Psoas muscle (tissue), 8 donors: ENCODE measurements around the gene ENPP6. TPM values are rescaled to one million over a fixed set of nuclear protein-coding genes. Genes with fewer than 3 reads are reported as not detected.

Experiments
- ATAC-seq, 4 donors: fragments of 200-7000 bp; cut with Tn5 transposase; one replicate each; pipeline ENCODE4 v1.9.1; 2020; ENCODE audit warnings: moderate library complexity in 3 of 4, mild to moderate bottlenecking in 2 of 4
- DNase-seq, 2 donors: peaks; one replicate each; pipeline ENCODE4 v3.0.0-alpha.2; 2020
- H3K27ac ChIP-seq: fragments of 200-600 bp; one replicate; pipeline ENCODE4 v1.8.0; 2022
- H3K27me3 ChIP-seq, 3 donors: fragments of 200-600 bp in 1 of 3; one replicate each; pipeline versions ENCODE4 v1.6.1 to v1.8.0; 2013 to 2022; ENCODE audit warnings: low read length in 2 of 3, mild to moderate bottlenecking in 2 of 3, moderate library complexity in 1 of 3; ENCODE audit not compliant: insufficient read depth in 3 of 3
- H3K36me3 ChIP-seq, 2 donors: fragments of 200-600 bp in 1 of 2; one replicate each; pipeline versions ENCODE4 v1.6.1 to v1.8.0; 2013 to 2022; ENCODE audit warnings: low read depth in 1 of 2, mild to moderate bottlenecking in 1 of 2, moderate library complexity in 1 of 2; ENCODE audit not compliant: insufficient read depth in 1 of 2
- H3K4me1 ChIP-seq: fragments of 200-600 bp; one replicate; pipeline ENCODE4 v1.8.0; 2022
- H3K4me3 ChIP-seq: fragments of 200-600 bp; one replicate; pipeline ENCODE4 v1.8.0; 2022; ENCODE audit warnings: mild to moderate bottlenecking
- H3K9me3 ChIP-seq: fragments of 200-600 bp; one replicate; pipeline ENCODE4 v1.8.0; 2022
- CTCF ChIP-seq: fragments of 200-600 bp; IDR thresholded peaks from one replicate; pipeline ENCODE4 v1.8.0; 2022; ENCODE audit warnings: antibody characterized with exemption
- WGBS, 3 donors: extraction: QIAGEN DNeasy Blood & Tissue Kit; methylation state at CpG; one replicate each; pipeline versions ENCODE4 v1.1.6 to v1.1.7; 2013; 5-methylcytosine and 5-hydroxymethylcytosine counted together
- intact Hi-C, 2 donors: fragments of 100-400 bp; cut with DNase I; formaldehyde crosslinking; loops; one replicate each; pipeline versions ENCODE4 v1.11.0 to v1.14.2; 2022
- polyA plus RNA-seq, 3 donors: library from polyadenylated mRNA; stranded (reverse); fragments of 200-250 nt; gene quantifications; one replicate each; pipeline ENCODE4 v1.2.3, GENCODE V29; 2013
- total RNA-seq, 4 donors: library from RNA; stranded (reverse); fragmentation: NEBNext Ultra II Directional in 2 of 4; extraction: Animal tissue kit (Norgen Biotek cat#: 25700) in 2 of 4; gene quantifications; one replicate each; pipeline versions ENCODE4 v1.2.1 to v1.2.4, GENCODE V29; 2021 to 2023
- donor health status: healthy with polysubstance abuse.
- donor health status: DM: no; HTN: no; CAD: no; lungs with moderate emphysema.
- donor health status: Bipolar disorder and iron deficiency.
- donor health status: healthy.
- donor health status: DM: yes; HTN: yes; CAD: no.
- donor health status: DM: no; HTN: no; CAD: no.
- donor health status: DM: no; HTN: no; CAD: no.
- donor health status: DM: yes; HTN: yes; CAD: no.

ENPP6 gene
- total and polyA plus RNA-seq, 7 donors = 0.05 to 0.79 (median 0.11) TPM; not detected in 1

GRCh38 chr4:184062769-184063168 is 154.9 kb downstream of the ENPP6 start:
- no peak overlapping the region for H3K4me3 ChIP-seq
- no peaks in the 10 kb centered on the region for H3K36me3 ChIP-seq
- peaks cover 0 to 4% (median 0%) of the 10 kb centered on the region in 3 donors for H3K27me3 ChIP-seq
- intact Hi-C loops = no loop called here
- no peaks in the 10 kb centered on the region for H3K4me1 ChIP-seq
- no peak for DNase-seq
- H3K27ac ChIP-seq = no peak overlapping the region
- TF ChIP-seq CTCF = no peak
- H3K9me3 ChIP-seq = no peaks in the 10 kb centered on the region
- no peak for ATAC-seq
- 67 to 77% (median 77%) methylated on average over 7 of the region's 7 CpGs for WGBS, 3 donors

- H3K4me3 ChIP-seq = no peak overlapping the region
- no peak for ATAC-seq
- H3K27ac ChIP-seq = no peak overlapping the region
- H3K27me3 ChIP-seq = peaks cover 0 to 4% (median 0%) of the 10 kb centered on the region in 3 donors
- no peaks in the 10 kb centered on the region for H3K9me3 ChIP-seq
- WGBS, 3 donors = 75 to 78% (median 77%) methylated on average over 7 of the region's 7 CpGs
- no peaks in the 10 kb centered on the region for H3K36me3 ChIP-seq
- H3K4me1 ChIP-seq = no peaks in the 10 kb centered on the region
- DNase-seq = no peak
- no peak for TF ChIP-seq CTCF
- intact Hi-C loops = no loop called here
Observed at GRCh38 chr4:184061582-184061981, 156.1 kb downstream of the ENPP6 start.

DNA sequence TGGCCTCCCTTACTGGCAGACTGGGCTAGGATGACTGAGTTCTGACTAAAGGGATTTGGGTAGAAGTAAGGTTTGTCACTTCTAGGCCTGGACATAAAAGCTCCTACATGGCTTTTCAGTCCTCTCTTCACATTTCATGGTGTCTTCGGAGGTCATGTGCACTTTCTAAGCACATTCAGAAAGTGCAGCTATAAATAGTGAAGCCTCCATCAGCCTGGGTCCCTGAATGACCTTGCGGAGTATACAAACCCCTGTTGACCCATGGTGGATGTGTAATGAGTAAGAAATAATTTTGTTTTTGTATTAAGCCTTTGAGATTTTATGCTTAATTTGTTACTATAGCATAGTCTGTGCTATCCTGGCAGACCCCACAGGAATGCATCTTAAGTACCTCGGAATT is 158.6 kb downstream of the ENPP6 start:
- WGBS, 3 donors = 74 to 89% (median 86%) methylated on average over 3 of the region's 3 CpGs

GRCh38 chr4:184058026-184058425 is 159.6 kb downstream of the ENPP6 start:
- no peak overlapping the region for H3K27ac ChIP-seq
- DNase-seq = no peak
- H3K27me3 ChIP-seq = peaks cover 0 to 4% (median 0%) of the 10 kb centered on the region in 3 donors
- no peak for ATAC-seq
- intact Hi-C loops = no loop called here
- WGBS, 3 donors = 67 to 79% (median 76%) methylated on average over 6 of the region's 6 CpGs
- no peak overlapping the region for H3K4me3 ChIP-seq
- H3K9me3 ChIP-seq = no peaks in the 10 kb centered on the region
- H3K4me1 ChIP-seq = no peaks in the 10 kb centered on the region
- H3K36me3 ChIP-seq = no peaks in the 10 kb centered on the region
- TF ChIP-seq CTCF = no peak

More for the DNA sequence above, 158.6 kb downstream of the ENPP6 start:
- Histone ChIP-seq H3K27ac (no peak overlapping the region), H3K4me1 (no peaks in the 10 kb centered on the region), H3K27me3 (peaks cover 0 to 4% (median 0%) of the 10 kb centered on the region in 3 donors), H3K36me3 (no peaks in the 10 kb centered on the region), H3K4me3 (no peak overlapping the region), H3K9me3 (no peaks in the 10 kb centered on the region)
- no peak for TF ChIP-seq CTCF
- ATAC-seq (no peak), DNase-seq (no peak)
- intact Hi-C loops = no loop called here

- WGBS, 3 donors = 79 to 85% (median 82%) methylated on average over 14 of the region's 14 CpGs
- H3K4me1 ChIP-seq = no peaks in the 10 kb centered on the region
- no peaks in the 10 kb centered on the region for H3K36me3 ChIP-seq
- no peaks in the 10 kb centered on the region for H3K9me3 ChIP-seq
- H3K4me3 ChIP-seq = no peak overlapping the region
- TF ChIP-seq CTCF = no peak
- peaks cover 0 to 4% (median 0%) of the 10 kb centered on the region in 3 donors for H3K27me3 ChIP-seq
- ATAC-seq (no peak), DNase-seq (no peak)
- intact Hi-C loops = no loop called here
- no peak overlapping the region for H3K27ac ChIP-seq
Observed at GRCh38 chr4:184056877-184057276, 160.8 kb downstream of the ENPP6 start.
